T1000 (cell line): ENCODE measurements around the gene UHRF1.

Experiments
- DNase-seq: peaks from one replicate; lab custom pipeline; 2025; ENCODE audit warnings: mixed read lengths; lab: John Stamatoyannopoulos, UW

UHRF1 gene

DNA sequence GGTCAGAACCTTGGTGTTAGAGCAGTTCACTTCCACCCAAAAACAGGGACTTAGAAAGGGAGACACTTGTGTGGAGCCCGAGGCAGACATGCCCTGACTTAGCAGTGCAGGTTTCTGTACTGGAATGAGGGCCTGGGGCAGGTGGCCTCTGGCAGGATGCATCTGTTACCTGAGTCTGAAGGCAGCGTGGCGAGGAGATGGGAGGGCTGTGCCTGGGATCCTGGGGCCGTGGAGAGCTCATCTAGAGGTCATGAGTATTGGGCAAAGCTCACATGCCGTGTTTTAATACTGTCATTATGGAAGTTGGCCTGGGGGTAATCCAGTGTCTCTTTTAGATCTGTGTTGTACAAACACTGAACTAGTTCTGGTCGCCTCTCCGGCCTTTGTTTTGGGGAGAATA lies 81.0 kb downstream of the UHRF1 start:
- no peak for DNase-seq

GRCh38 chr19:4991538-4991937 lies 82.2 kb downstream of the UHRF1 start:
- no peak for DNase-seq

GRCh38 chr19:4991996-4992698 lies 82.8 kb downstream of the UHRF1 start:
- no peak for DNase-seq

- no peak for DNase-seq
These were observed 84.4 kb downstream of the UHRF1 start for GRCh38 chr19:4993683-4994082.

DNA sequence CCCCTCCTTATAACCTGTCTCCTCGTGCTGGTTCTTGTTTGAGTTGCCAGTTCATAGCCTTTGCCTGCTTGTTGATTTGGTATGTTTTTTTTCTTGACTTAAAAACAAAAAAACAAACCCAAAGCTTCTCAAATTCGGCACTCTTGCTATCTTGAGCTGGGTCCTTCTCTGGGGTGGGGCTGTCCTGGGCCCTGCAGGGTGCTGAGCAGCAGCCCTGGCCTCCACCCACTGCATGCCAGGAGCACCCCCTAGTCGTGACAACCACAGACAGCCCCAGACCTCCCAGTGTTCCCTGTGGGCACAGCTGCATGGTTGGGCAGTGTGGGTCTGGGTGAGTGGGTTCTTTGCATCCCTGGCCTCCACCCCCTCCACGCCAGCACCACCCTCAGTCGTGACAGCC lies 87.4 kb downstream of the UHRF1 start:
- DNase-seq, result no peak

GRCh38 chr19:4997297-4997696 lies 88.0 kb downstream of the UHRF1 start:
- no peak for DNase-seq

DNA sequence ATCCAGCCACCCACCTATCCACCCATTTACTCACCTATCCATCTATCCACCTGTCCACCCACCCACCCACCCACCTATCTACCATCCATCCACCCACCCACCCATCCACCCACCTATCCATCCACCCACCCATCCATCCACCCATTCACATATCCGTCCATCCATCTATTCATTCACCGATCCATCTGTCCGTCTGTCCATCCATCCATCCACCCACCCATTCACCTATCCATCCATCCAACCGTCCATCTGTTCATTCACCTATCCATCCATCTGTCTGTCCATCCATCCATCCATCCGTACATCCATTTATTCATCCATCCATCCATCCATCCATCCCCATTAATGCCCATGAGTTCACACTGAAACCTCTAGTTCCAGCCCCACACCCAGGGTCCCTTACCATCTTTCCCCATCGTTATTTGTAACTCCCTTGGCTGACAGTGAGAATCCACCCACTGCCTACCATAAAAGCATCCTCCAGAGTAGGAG lies 90.9 kb downstream of the UHRF1 start:
- no peak for DNase-seq

- DNase-seq, result no peak
These were observed 92.3 kb downstream of the UHRF1 start for GRCh38 chr19:5001615-5002014.

DNA sequence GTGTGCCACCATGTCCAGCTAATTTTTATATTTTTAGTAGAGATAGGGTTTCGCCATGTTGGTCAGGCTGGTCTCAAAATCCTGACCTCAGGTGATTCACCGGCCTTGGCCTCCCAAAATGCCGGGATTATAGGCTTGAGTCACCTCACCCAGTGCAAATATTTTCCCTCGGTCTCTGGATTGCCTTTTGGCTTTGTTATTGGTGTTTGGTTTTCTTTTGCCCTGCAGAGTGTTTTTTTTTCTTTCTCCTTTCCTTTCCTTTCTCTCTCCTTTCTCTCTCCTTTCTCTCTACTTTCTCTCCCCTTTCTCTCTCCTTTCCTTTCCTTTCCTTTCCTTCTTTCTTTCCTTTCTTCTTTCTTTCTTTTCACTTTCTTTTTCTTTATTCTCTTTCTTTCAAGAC lies 92.8 kb downstream of the UHRF1 start:
- DNase-seq, result no peak

DNA sequence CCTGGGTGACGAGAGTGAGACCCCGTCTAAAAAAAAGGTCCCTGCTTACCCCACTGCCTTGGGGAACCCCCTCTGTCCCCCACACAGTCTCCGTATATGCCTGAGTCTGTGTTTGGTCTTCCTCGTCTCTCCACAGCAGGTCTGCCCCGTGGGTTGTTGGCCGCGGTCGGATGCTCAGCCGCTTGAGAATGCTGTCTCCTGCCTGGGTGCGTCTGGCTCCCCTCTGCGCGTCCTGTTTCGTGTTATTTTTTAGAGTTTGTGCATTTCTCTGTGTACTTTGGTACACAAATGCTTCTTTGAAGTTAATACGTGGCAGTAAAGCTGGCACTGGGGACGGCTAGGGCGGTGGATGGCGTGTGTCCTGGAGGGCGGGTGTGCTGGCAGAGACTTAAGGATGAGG lies 94.5 kb downstream of the UHRF1 start:
- no peak for DNase-seq

GRCh38 chr19:5005096-5005495 lies 95.8 kb downstream of the UHRF1 start:
- no peak for DNase-seq

DNA sequence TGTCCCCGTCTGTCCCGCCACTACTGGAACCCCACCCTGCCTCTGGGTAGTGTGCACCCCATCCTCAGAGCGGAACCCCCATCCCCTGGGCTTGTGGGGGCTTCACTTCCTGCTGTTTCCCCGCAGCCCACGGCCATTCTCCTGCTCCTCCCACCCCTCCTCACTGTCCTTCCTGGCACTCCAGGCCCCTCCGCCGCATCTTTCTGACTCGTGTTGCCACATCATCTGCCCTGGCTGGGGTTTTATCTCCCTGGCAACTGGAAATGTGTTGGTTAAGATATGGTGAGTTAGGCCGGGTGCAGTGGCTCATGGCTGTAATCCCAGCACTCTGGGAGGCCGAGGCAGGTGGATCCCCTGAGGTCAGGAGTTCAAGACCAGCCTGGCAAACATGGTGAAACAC lies 96.9 kb downstream of the UHRF1 start:
- DNase-seq, result no peak

DNA sequence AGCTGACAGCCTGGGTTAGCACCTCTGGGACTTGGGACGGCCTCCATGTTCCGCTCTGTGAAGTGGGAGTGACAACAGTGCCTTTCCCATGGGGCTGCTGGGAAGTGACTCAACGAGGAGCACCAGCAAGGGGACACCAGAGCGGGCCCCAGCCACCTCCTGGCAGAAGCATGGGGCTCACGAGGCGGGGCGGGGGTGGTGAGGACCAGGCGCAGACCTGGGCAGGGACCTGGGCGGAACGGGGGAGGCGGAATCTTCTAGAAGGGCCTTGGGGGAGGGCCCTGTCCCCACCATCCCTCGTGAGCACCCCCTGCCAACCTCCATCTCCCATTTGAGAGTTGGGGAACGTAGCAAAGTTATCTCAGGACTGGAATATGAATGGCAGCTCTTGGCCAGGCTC lies 97.5 kb downstream of the UHRF1 start:
- DNase-seq, result no peak
